IMR-90 (cell line): ENCODE data around the gene HMX1. TPM values are rescaled to one million over a fixed set of nuclear protein-coding genes. Genes with fewer than 3 reads are reported as not detected.

Source experiments
- ATAC-seq: fragments of 200-7000 bp; cut with Tn5 transposase; 2 replicates; pipeline ENCODE4 v1.9.1; 2020; ENCODE audit warnings: low read depth, mild to moderate bottlenecking, moderate library complexity
- BruUV-seq: library from RNA; stranded (reverse); fragments of 400-500 nt; replicated peaks from 2 replicates; lab custom pipeline; 2021; lab: Mats Ljungman, UMichigan
- CTCF ChIA-PET: fragments of 300-600 bp; formaldehyde crosslinking; extraction: SDS; loops from one replicate; lab custom pipeline; 2021; ENCODE audit warnings: antibody characterized with exemption; lab: Yijun Ruan, JAX
- POLR2A ChIA-PET: fragments of 300-600 bp; sonication (Branson Sonifier 250); formaldehyde crosslinking; loops from one replicate; lab custom pipeline; 2022; ENCODE audit warnings: antibody characterized with exemption; ENCODE audit not compliant: unreplicated experiment; lab: Charles Lee
- DNase-seq: peaks from one replicate; pipeline ENCODE4 v3.0.0; 2013
- H2AFZ ChIP-seq: replicated peaks from 2 replicates; pipeline ENCODE3; 2013; ENCODE audit warnings: low read length, mild to moderate bottlenecking; ENCODE audit not compliant: poor library complexity
- H2AK5ac ChIP-seq: 2 replicates; pipeline ENCODE4 v1.6.1; 2013; ENCODE audit warnings: low read depth, low read length, inconsistent platforms
- H2AK9ac ChIP-seq: replicated peaks from 2 replicates; pipeline ENCODE3; 2013; ENCODE audit warnings: mild to moderate bottlenecking, low read depth, low read length, moderate library complexity; ENCODE audit not compliant: poor library complexity
- H2BK120ac ChIP-seq: 2 replicates; pipeline ENCODE4 v1.6.1; 2013; ENCODE audit warnings: low read depth, low read length, inconsistent platforms
- H2BK15ac ChIP-seq: 3 replicates; pipeline ENCODE4 v1.6.1; 2013; ENCODE audit warnings: low read depth, low read length, inconsistent platforms
- H2BK20ac ChIP-seq: 2 replicates; pipeline ENCODE4 v1.6.1; 2013; ENCODE audit warnings: low read depth, mild to moderate bottlenecking, inconsistent platforms, low read length, moderate library complexity
- H2BK5ac ChIP-seq: 2 replicates; pipeline ENCODE4 v1.6.1; 2013; ENCODE audit warnings: mild to moderate bottlenecking, low read depth, low read length, inconsistent platforms; ENCODE audit not compliant: poor library complexity, severe bottlenecking
- H3K14ac ChIP-seq: replicated peaks from 2 replicates; pipeline ENCODE4 v1.6.1; 2013; ENCODE audit warnings: low read depth, low read length, inconsistent platforms
- H3K18ac ChIP-seq: 2 replicates; pipeline ENCODE4 v1.6.1; 2013; ENCODE audit warnings: low read depth, low read length, control low read depth
- H3K23ac ChIP-seq: 2 replicates; pipeline ENCODE4 v1.6.1; 2013; ENCODE audit warnings: low read depth, low read length, inconsistent platforms
- H3K27ac ChIP-seq: 2 replicates; pipeline ENCODE4 v1.5.1; 2013; ENCODE audit warnings: mild to moderate bottlenecking, control low read depth, low read length; ENCODE audit not compliant: insufficient read depth
- H3K27me3 ChIP-seq: 2 replicates; pipeline ENCODE4 v1.6.1; 2013; ENCODE audit warnings: low read length; ENCODE audit not compliant: control insufficient read depth, insufficient read depth
- H3K36me3 ChIP-seq: 2 replicates; pipeline ENCODE4 v1.6.1; 2013; ENCODE audit warnings: low read length, mixed read lengths; ENCODE audit not compliant: control insufficient read depth, insufficient read depth
- H3K4ac ChIP-seq: 2 replicates; pipeline ENCODE4 v1.6.1; 2013; ENCODE audit warnings: low read depth, low read length, inconsistent platforms
- H3K4me1 ChIP-seq: 2 replicates; pipeline ENCODE4 v1.6.1; 2013; ENCODE audit warnings: low read length, mixed read lengths; ENCODE audit not compliant: control insufficient read depth, insufficient read depth
- H3K4me2 ChIP-seq: 2 replicates; pipeline ENCODE4 v1.6.1; 2013; ENCODE audit warnings: low read depth, mild to moderate bottlenecking, control low read depth, low read length, moderate library complexity
- H3K4me3 ChIP-seq: 2 replicates; pipeline ENCODE4 v1.5.1; 2013; ENCODE audit warnings: low read depth, mild to moderate bottlenecking, control low read depth, low read length, moderate library complexity; ENCODE audit not compliant: insufficient read depth
- H3K56ac ChIP-seq: 2 replicates; pipeline ENCODE4 v1.6.1; 2013; ENCODE audit warnings: low read length, inconsistent platforms; ENCODE audit not compliant: insufficient read depth; ENCODE audit errors: extremely low read depth
- H3K79me1 ChIP-seq, 2 experiments: 2 replicates each; pipeline ENCODE4 v1.6.1; 2013; ENCODE audit warnings: low read length in 2 of 2, inconsistent platforms in 1 of 2, low read depth in 1 of 2
- H3K9ac ChIP-seq: 2 replicates; pipeline ENCODE4 v1.6.1; 2013; ENCODE audit warnings: low read depth, low read length, control low read depth
- H3K9me1 ChIP-seq: 2 replicates; pipeline ENCODE4 v1.6.1; 2013; ENCODE audit warnings: low read length, inconsistent platforms; ENCODE audit not compliant: insufficient read depth
- H3K9me3 ChIP-seq: 2 replicates; pipeline ENCODE4 v1.6.1; 2013; ENCODE audit warnings: low read length; ENCODE audit not compliant: control insufficient read depth, insufficient read depth
- H4K20me1 ChIP-seq: 2 replicates; pipeline ENCODE4 v1.6.1; 2013; ENCODE audit warnings: low read length, inconsistent platforms; ENCODE audit not compliant: insufficient read depth
- H4K5ac ChIP-seq: 2 replicates; pipeline ENCODE4 v1.6.1; 2013; ENCODE audit warnings: mild to moderate bottlenecking, low read depth, low read length, control low read depth
- H4K8ac ChIP-seq, 2 experiments: 2 replicates each; pipeline ENCODE4 v1.6.1; 2013; ENCODE audit warnings: low read depth in 2 of 2, low read length in 2 of 2, control low read depth in 1 of 2, inconsistent platforms in 1 of 2
- H4K91ac ChIP-seq: 2 replicates; pipeline ENCODE4 v1.6.1; 2013; ENCODE audit warnings: low read depth, low read length, inconsistent platforms; ENCODE audit not compliant: insufficient read depth
- BHLHE40 ChIP-seq: fragments of 150-350 bp; IDR thresholded peaks from 2 replicates; pipeline ENCODE4 v1.6.1; 2016; ENCODE audit warnings: mild to moderate bottlenecking, low read depth, low read length
- CEBPB ChIP-seq: IDR thresholded peaks from 2 replicates; pipeline ENCODE4 v1.6.1; 2012; ENCODE audit warnings: low read depth, low read length, improper control_type of control experiment
- MAFK ChIP-seq: IDR thresholded peaks from 2 replicates; pipeline ENCODE4 v1.6.1; 2012; ENCODE audit warnings: low read depth, low read length, improper control_type of control experiment
- NFE2L2 ChIP-seq: fragments of 150-350 bp; IDR thresholded peaks from 2 replicates; pipeline ENCODE4 v1.6.1; 2016; ENCODE audit warnings: low read depth, mild to moderate bottlenecking, low read length
- POLR2A ChIP-seq: IDR thresholded peaks from 2 replicates; pipeline ENCODE4 v1.6.1; 2012; ENCODE audit warnings: mild to moderate bottlenecking, low read depth, low read length
- WGBS, 2 experiments: methylation state at CpG; one replicate each; pipeline versions ENCODE4 v1.1.5 to v1.1.7; 2013; ENCODE audit warnings: missing lambda C conversion rate in 2 of 2; ENCODE audit not compliant: insufficient read length in 1 of 2; ENCODE audit errors: extremely low coverage in 2 of 2; 5-methylcytosine and 5-hydroxymethylcytosine counted together
- dilution Hi-C: fragments of 300-500 bp; cut with HindIII; formaldehyde crosslinking; loops from one replicate; pipeline ENCODE4 v1.14.3; 2018; ENCODE audit warnings: low sequenced_read_pairs; ENCODE audit not compliant: unreplicated experiment
- in situ Hi-C: fragments of 300-500 bp; cut with MboI; formaldehyde crosslinking; loops from 3 replicates; pipeline ENCODE4 v1.14.3; 2019; ENCODE audit warnings: low sequenced_read_pairs, inconsistent platforms, mixed read lengths
- intact Hi-C: fragments of 100-400 bp; cut with micrococcal nuclease; formaldehyde crosslinking; loops from 2 replicates; pipeline ENCODE4 v1.10.0; 2022
- polyA plus RNA-seq, 3 experiments: library from polyadenylated mRNA; depleted of rRNA; stranded (reverse); fragments of >200 nt; gene quantifications; 2 replicates each; pipeline ENCODE4 v1.2.3, GENCODE V29; 2012; ENCODE audit warnings: low replicate concordance in 1 of 3
- total RNA-seq: library from RNA; depleted of rRNA; stranded (reverse); fragments of >200 nt; gene quantifications from 2 replicates; pipeline ENCODE4 v1.2.3, GENCODE V29; 2012

Gene HMX1
- total and polyA plus RNA-seq, 2 of the 4 experiments (the other 2 are of a cell fraction): not detected

DNA sequence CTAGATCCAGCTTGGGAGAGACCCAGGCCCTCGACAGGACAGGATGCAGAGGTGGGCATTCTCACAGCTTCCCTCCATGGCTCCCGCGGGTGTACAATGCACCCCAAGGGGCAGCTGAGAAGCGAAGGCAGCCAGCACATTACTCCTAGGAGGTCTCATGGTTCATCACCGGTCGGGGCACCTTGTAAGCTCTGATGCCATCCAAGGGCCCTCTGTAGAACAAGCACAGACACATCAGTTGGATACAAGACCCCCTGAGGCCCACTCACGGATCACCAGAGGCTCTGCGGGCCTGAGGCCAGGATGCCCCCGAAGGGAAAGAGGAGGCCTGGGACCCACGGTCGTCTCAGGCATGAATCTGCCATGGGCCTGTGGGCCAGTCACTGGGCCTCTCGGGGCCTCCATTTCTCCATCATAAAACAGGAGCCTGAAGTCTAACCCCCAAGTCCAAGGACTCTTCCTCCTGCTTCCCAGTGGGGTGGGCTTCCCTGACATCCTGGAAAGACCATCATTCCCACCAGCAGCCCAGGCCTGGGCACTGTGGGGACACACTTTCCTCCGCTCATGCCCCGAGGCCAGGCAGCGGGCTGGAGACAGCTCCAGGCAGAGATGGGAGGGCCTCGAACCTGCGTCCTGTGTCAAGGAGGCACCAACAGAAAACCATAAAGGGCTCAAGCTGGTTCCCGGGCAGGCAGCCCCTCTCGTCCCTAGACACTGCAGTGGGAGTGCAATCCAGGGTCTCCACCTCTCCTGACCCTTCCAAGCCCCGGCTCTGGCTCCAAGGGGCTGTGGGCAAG is 20.1 kb downstream of the HMX1 start:
- in situ Hi-C loops (no loop called here), intact Hi-C loops (no loop called here), dilution Hi-C loops (no loop called here)
- no peaks in the 10 kb centered on the region for H3K9me3 ChIP-seq
- no peak overlapping the region for H3K9ac ChIP-seq
- no peak overlapping the region for H3K23ac ChIP-seq
- no peaks in the 10 kb centered on the region for H4K20me1 ChIP-seq
- ATAC-seq: no peak
- H4K91ac ChIP-seq: no peak overlapping the region
- 40% methylated on average over 4 of the region's 20 CpGs; no CpG with 5 or more reads in 1 of the 2 experiments for WGBS, 2 experiments
- H3K4me2 ChIP-seq: no peak overlapping the region
- H3K14ac ChIP-seq: no peak overlapping the region
- CTCF ChIA-PET: no interaction called here
- no TSS peak for BruUV-seq
- TF ChIP-seq NFE2L2 (no peak), MAFK (no peak), CEBPB (no peak), POLR2A (no peak), BHLHE40 (no peak)
- no peak overlapping the region for H3K18ac ChIP-seq
- POLR2A ChIA-PET: no interaction called here
- no peaks in the 10 kb centered on the region for H3K79me1 ChIP-seq
- no peak overlapping the region for H3K56ac ChIP-seq
- no peak overlapping the region for H3K4ac ChIP-seq
- H2AK9ac ChIP-seq: no peak overlapping the region
- no peak overlapping the region for H2BK120ac ChIP-seq
- no peak overlapping the region for H2BK5ac ChIP-seq
- peaks cover 20% of the 10 kb centered on the region for H3K27me3 ChIP-seq
- no peak overlapping the region for H4K8ac ChIP-seq
- no peak overlapping the region for H2AK5ac ChIP-seq
- H2AFZ ChIP-seq: no peak overlapping the region
- no peak overlapping the region for H2BK20ac ChIP-seq
- no peaks in the 10 kb centered on the region for H3K4me1 ChIP-seq
- no peaks in the 10 kb centered on the region for H3K9me1 ChIP-seq
- no peak overlapping the region for H3K4me3 ChIP-seq
- H3K27ac ChIP-seq: no peak overlapping the region
- H4K5ac ChIP-seq: no peak overlapping the region
- H2BK15ac ChIP-seq: no peak overlapping the region
- no peaks in the 10 kb centered on the region for H3K36me3 ChIP-seq
- DNase-seq: no peak
